ENCODE results near the gene CDO1.

Gene CDO1

DNA sequence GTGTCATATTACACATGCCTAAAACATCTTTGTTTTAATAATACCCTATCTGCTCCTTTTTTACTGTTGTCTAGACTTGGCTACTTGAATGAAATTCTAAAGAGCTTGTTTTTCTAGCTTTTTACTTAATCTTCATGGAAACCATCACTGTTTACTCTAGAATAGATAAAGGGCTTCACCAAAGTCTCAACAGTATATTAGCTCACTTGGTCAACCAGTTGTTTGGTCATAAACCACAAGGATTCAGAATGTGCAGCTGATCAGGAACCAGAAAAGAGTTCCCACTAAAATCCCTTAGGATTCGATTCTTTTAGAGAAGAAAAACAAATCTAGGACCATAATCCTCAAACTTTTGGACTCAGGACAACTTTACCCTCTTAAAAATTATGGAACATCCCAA lies 38.0 kb downstream of the CDO1 start:
- DNase-seq = no peak

DNA sequence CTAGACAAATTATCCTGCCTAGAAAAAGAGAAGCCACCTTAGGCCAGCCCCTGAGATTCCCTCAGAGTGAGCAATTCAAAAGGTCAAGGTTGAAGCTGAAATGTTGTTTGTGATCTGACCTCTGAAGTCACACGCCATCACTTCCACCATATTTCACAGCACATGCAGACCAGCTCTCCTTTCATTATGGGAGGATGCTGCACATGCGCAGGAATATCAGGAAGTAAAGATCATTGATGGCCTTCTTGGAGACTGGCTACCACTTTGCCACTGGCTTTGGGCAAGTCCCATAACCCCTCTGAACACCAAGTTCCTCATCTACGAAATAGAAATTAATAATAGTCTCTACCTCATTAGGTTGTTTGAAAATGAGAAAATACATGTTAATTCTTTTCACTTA lies 39.5 kb downstream of the CDO1 start:
- no peak for DNase-seq

DNA sequence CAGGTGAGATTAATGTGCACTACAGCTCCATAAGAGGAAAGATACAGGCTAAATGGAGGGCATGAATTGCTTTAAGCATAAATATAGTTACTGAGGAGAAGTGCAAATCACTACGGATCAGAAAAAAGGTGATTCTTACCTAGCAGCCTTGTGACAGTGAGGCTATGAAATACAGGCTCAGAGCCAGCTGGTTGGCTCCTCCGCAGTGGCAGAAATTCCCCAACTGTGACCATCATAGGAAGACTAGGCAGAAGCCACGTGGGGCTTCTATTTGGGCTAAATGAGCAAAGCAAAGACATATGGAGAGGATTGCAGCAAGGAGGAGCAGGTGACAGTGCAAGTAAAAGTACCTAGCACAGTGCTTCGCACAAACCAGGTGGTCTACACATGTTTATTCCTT lies 40.5 kb downstream of the CDO1 start:
- no peak for DNase-seq

DNA sequence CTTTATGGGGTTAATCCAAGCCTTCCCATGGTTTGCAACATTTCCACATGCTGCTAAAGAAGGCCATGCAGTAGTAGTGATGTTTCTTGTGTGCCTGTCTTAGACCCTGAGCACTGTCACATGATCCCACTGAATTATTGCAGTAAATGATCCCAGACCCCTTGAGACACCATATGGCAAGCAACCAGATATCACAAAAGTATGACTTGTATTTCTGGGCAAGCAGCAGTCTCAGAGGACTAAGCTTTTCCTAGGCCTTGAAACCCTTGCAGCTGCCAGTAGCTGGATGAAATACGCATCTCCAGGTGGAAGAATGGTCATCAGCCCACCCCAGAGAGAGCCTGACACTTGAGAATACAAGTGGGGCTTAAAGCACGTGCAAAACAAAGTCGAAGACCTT lies 41.8 kb downstream of the CDO1 start:
- DNase-seq = no peak

DNA sequence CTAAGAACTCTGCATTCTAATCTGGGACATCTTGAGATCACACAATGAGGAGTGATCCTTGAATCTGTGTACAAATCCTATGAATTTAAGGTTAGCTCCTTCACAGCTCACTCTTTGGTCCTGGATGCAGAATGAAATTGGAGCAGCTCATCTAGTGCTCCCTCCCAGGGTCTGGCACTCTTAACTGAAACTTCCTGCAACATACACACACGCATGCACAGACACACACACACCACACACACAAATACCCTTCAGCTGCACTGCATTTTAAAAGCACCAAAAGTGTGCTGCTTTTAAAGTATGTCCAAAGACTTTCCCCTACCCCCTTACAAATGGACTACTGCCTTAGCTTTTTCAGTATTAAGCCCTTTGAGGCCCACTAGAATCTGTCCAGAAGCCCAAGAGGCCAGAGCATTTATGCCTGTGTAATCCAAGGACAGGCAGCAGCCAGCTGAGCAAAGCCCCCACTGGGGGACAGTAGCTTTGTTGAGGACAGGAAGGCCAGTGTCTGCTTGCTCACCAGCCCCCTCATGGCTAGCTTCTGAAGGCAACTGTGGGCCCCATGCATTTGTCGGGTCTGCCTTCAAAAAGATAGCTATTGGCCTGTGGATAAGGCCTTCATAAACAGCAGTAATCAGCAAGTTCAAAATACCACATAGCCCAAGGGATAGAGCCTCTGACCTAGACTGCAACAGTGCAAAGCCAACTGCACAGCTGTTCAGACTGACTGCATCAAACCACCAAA lies 43.6 kb downstream of the CDO1 start:
- no peak for DNase-seq

DNA sequence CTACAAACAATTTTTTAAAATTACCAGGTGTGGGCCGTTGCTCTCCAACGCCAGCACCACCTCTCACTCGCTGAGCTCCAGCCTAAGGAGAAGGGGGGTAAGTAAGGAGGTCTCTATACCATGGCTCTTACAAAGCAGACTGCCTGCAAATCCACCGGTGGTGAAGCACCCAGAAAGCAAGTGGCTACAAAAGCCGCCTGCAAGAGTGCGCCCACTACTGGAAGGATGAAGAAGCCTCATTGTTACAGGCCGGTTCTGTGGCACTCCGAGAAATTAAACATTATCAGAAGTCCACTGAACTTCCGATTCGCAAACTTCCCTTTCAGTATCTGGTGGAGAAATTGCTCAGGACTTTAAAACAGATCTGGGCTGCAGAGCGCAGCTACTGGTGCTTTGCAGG lies 46.0 kb downstream of the CDO1 start:
- DNase-seq = no peak

DNA sequence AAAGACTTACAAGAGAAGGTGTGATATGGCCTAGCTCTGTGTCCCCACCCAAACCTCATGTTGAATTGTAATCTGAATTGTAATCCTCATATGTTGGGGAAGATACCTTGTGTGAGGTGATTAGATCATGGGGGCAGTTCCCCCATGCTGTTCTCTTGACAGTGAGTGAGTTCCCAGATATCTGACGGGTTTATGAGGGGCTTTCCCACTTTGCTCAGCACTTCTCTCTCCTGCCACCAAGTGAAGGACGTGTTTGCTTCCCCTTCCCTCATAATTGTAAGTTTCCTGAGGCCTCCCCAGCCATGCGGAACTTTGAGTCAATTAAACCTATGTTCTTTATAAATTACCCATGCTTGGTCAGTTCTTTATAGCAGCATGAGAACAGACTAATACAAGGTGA lies 49.0 kb downstream of the CDO1 start:
- no peak for DNase-seq

DNA sequence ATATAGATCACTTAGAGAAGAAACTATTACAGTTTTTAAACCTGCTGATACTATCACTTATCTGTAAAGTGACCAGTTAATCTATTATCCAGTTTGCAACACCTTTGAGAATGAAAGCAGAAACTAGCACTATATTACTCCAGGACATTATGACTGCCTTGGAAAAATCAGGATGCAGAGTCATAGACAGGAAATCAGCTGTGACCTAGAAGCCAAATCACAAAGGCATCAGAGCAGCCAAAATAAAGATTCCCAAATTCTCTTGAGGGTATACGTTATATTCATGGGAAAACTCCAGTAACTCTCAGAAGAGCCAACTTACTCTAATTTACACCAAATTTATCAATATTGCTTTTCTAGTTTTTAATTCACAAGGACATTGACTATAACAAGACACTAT lies 49.9 kb downstream of the CDO1 start:
- DNase-seq = no peak

DNA sequence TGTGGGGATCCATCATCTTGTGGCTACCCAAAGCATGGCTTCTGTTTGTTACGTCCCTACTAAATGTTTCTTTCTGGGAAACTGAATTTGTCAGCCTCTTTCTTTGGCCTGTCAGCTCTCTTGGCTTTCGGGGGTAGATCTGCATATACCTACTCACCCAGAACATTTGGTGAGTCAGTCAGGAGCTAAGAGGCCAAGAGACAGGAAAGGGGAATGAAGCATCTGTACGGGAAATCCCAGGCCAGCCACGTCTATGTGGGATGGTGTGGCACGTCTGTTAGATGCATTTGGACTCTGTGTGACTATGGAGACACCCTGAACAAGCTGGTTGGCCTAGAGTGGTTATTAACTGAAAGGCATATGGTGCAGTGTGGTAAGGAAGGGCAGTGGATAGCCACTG lies 58.1 kb downstream of the CDO1 start:
- DNase-seq = no peak

DNA sequence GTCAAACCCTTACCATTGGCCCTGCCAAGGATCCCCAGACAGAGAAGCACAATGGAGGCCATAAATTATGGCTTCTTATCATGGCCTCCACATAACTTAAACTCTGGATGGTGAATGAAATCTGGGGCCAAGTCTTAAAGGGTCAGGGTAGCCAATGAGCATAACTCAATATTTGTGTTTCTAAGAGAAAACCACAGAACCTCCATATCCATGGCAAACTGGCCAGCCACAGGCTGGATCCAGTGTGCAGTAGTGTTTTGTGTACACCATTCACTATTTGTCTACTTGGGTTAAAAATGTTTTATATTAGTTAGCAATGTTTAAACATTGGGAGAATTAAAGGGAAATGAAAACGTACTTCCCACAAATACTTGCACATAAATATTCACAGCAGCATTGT lies 60.8 kb downstream of the CDO1 start:
- DNase-seq = no peak
